ENCODE results near the gene ZNF750.

GRCh38 chr17:82846061-82846691 is 6.4 kb upstream of the ZNF750 start:
- TF ChIP-seq PBX3 (CRISPR knock-in tag; IDR thresholded peaks at IDR 0.05; ENCODE audit: borderline replicate concordance) = no peak
- TF ChIP-seq CTCF (CRISPR knock-in tag; IDR thresholded peaks at IDR 0.05) = no peak
